HepG2 (cell line): ENCODE measurements around the gene TPRX1. TPM values are rescaled to one million over a fixed set of nuclear protein-coding genes. Genes with fewer than 3 reads are reported as not detected.

Source experiments
- FOXJ3 ChIP-seq: sonication (generic); formaldehyde crosslinking; IDR thresholded peaks from 2 replicates; pipeline ENCODE4 v1.4.0; 2020; ENCODE audit warnings: missing genetic modification reagents, mild to moderate bottlenecking, borderline replicate concordance
- GZF1 ChIP-seq: sonication (generic); formaldehyde crosslinking; IDR thresholded peaks from 2 replicates; pipeline ENCODE4 v1.5.1; 2020; ENCODE audit warnings: mild to moderate bottlenecking, missing genetic modification reagents
- KLF13 ChIP-seq: sonication (generic); formaldehyde crosslinking; IDR thresholded peaks from 2 replicates; pipeline ENCODE4 v1.4.0; 2020; ENCODE audit warnings: mild to moderate bottlenecking, missing genetic modification reagents
- SNRNP70 ChIP-seq: fragments of 200-400 bp; formaldehyde crosslinking; IDR thresholded peaks from 2 replicates; pipeline ENCODE4 v1.6.1; 2017; ENCODE audit warnings: mild to moderate bottlenecking, low read depth, low read length, moderate library complexity
- ZNF292 ChIP-seq: sonication (generic); formaldehyde crosslinking; IDR thresholded peaks from 2 replicates; pipeline ENCODE4 v1.8.1; 2022; ENCODE audit warnings: mild to moderate bottlenecking, low read depth, missing genetic modification reagents, borderline replicate concordance
- polyA plus RNA-seq, 8 experiments: library from polyadenylated mRNA; depleted of rRNA in 3 of 8; stranded (reverse) in 7 of 8; unstranded in 1 of 8; fragments of >200 nt; fragmentation: Illumina TruSeq in 4 of 8; extraction: Trizol in 4 of 8; gene quantifications; 2 replicates each; pipeline versions ENCODE4 v1.2.1 to v1.2.3, GENCODE V29; 2011 to 2016; ENCODE audit warnings: low read depth in 4 of 8, missing spikeins in 1 of 8, mixed read lengths in 1 of 8; ENCODE audit not compliant: insufficient read depth in 1 of 8
- total RNA-seq, 5 experiments: library from RNA; depleted of rRNA; stranded (reverse); fragments of >200 nt; fragmentation: Illumina TruSeq; extraction: Trizol; gene quantifications; 2 replicates each; pipeline ENCODE4 v1.2.3, GENCODE V29; 2016; ENCODE audit warnings: low read depth in 1 of 5
- TF ChIP-seq, protein P1 (sequence below): sonication (generic); formaldehyde crosslinking; IDR thresholded peaks from 2 replicates; pipeline ENCODE4 v1.4.0; 2020; ENCODE audit warnings: missing genetic modification reagents, low read depth, mild to moderate bottlenecking, borderline replicate concordance
- TF ChIP-seq, protein P2 (sequence below), 2 experiments: IDR thresholded peaks; 2 replicates each; pipeline ENCODE4 v1.6.1; 2011 to 2012; ENCODE audit warnings: low read length in 2 of 2, borderline replicate concordance in 1 of 2, low read depth in 1 of 2, mild to moderate bottlenecking in 1 of 2, moderate library complexity in 1 of 2
- TF ChIP-seq, protein P3 (sequence below): sonication (generic); formaldehyde crosslinking; IDR thresholded peaks from 2 replicates; pipeline ENCODE4 v1.5.0; 2020; ENCODE audit warnings: mild to moderate bottlenecking, missing genetic modification reagents, moderate library complexity
- TF ChIP-seq, protein P4 (sequence below): IDR thresholded peaks from 2 replicates; pipeline ENCODE4 v1.6.1; 2012; ENCODE audit warnings: low read length, improper control_type of control experiment

Gene TPRX1
- total and polyA plus RNA-seq, 2 of the 13 experiments (the other 11 are each of a cell fraction or from before 2014, with no cell fraction given), result not detected

DNA sequence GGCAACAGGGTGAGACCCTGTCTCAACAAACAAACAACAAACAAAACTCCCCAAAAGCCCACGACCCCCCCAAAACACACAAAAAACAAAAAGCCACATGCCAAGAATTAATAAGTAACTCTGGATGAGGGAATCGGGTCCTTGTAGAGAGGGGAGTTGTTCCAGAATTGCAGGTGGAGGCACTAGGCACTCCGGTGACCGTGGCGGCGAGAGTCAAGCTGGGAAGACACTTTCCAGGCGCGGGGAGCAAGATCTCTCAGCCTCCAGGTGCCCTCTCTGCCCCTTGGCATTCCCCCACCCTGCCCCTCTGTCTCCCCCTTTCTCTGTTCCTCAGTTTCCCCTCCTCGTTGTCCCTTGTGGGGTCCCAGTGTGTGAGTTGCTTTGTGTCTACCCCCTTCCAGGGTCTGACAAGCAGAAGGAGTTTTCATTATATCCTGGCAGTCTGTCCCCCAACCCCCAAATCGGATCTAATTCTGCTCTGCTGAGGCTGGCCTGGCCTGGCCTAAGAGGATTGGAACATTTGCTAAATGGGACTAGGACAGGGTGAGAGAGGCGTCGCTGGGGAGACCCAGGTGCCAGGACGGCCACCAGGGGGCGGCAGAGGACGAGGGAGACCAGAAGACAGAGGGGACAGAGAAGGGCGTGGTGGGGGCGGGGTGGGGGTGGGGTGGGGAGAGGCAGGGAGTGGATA is 9.1 kb upstream of the TPRX1 start (continued):
- TF ChIP-seq, protein P1, sequence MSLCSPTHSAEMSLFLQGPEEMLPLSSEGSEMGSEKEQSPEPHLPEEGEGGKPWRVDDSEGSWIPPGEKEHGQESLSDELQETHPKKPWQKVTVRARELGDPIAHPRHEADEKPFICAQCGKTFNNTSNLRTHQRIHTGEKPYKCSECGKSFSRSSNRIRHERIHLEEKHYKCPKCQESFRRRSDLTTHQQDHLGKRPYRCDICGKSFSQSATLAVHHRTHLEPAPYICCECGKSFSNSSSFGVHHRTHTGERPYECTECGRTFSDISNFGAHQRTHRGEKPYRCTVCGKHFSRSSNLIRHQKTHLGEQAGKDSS (CRISPR knock-in tag), result no peak
- TF ChIP-seq ZNF292 (CRISPR knock-in tag), result no peak
- TF ChIP-seq, protein P2, sequence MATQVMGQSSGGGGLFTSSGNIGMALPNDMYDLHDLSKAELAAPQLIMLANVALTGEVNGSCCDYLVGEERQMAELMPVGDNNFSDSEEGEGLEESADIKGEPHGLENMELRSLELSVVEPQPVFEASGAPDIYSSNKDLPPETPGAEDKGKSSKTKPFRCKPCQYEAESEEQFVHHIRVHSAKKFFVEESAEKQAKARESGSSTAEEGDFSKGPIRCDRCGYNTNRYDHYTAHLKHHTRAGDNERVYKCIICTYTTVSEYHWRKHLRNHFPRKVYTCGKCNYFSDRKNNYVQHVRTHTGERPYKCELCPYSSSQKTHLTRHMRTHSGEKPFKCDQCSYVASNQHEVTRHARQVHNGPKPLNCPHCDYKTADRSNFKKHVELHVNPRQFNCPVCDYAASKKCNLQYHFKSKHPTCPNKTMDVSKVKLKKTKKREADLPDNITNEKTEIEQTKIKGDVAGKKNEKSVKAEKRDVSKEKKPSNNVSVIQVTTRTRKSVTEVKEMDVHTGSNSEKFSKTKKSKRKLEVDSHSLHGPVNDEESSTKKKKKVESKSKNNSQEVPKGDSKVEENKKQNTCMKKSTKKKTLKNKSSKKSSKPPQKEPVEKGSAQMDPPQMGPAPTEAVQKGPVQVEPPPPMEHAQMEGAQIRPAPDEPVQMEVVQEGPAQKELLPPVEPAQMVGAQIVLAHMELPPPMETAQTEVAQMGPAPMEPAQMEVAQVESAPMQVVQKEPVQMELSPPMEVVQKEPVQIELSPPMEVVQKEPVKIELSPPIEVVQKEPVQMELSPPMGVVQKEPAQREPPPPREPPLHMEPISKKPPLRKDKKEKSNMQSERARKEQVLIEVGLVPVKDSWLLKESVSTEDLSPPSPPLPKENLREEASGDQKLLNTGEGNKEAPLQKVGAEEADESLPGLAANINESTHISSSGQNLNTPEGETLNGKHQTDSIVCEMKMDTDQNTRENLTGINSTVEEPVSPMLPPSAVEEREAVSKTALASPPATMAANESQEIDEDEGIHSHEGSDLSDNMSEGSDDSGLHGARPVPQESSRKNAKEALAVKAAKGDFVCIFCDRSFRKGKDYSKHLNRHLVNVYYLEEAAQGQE (IDR thresholded peaks at IDR 0.05; ENCODE audit: borderline replicate concordance in 1 of 2, low read depth in 1 of 2, low read length in 2 of 2), result no peak
- no peak for TF ChIP-seq FOXJ3
- TF ChIP-seq, protein P3, sequence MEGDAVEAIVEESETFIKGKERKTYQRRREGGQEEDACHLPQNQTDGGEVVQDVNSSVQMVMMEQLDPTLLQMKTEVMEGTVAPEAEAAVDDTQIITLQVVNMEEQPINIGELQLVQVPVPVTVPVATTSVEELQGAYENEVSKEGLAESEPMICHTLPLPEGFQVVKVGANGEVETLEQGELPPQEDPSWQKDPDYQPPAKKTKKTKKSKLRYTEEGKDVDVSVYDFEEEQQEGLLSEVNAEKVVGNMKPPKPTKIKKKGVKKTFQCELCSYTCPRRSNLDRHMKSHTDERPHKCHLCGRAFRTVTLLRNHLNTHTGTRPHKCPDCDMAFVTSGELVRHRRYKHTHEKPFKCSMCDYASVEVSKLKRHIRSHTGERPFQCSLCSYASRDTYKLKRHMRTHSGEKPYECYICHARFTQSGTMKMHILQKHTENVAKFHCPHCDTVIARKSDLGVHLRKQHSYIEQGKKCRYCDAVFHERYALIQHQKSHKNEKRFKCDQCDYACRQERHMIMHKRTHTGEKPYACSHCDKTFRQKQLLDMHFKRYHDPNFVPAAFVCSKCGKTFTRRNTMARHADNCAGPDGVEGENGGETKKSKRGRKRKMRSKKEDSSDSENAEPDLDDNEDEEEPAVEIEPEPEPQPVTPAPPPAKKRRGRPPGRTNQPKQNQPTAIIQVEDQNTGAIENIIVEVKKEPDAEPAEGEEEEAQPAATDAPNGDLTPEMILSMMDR, result peak; percentile 78
- TF ChIP-seq GZF1 (CRISPR knock-in tag), result no peak
- TF ChIP-seq SNRNP70, result no peak
- no peak for TF ChIP-seq KLF13 (CRISPR knock-in tag)
- TF ChIP-seq, protein P4, sequence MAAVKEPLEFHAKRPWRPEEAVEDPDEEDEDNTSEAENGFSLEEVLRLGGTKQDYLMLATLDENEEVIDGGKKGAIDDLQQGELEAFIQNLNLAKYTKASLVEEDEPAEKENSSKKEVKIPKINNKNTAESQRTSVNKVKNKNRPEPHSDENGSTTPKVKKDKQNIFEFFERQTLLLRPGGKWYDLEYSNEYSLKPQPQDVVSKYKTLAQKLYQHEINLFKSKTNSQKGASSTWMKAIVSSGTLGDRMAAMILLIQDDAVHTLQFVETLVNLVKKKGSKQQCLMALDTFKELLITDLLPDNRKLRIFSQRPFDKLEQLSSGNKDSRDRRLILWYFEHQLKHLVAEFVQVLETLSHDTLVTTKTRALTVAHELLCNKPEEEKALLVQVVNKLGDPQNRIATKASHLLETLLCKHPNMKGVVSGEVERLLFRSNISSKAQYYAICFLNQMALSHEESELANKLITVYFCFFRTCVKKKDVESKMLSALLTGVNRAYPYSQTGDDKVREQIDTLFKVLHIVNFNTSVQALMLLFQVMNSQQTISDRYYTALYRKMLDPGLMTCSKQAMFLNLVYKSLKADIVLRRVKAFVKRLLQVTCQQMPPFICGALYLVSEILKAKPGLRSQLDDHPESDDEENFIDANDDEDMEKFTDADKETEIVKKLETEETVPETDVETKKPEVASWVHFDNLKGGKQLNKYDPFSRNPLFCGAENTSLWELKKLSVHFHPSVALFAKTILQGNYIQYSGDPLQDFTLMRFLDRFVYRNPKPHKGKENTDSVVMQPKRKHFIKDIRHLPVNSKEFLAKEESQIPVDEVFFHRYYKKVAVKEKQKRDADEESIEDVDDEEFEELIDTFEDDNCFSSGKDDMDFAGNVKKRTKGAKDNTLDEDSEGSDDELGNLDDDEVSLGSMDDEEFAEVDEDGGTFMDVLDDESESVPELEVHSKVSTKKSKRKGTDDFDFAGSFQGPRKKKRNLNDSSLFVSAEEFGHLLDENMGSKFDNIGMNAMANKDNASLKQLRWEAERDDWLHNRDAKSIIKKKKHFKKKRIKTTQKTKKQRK, result no peak
